ENCODE results near the gene ELF2.
"Not testable (repeated sequence)": the region's sequence is repeated elsewhere in the genome, so short reads cannot be mapped to it uniquely, and the experiment has no call there.

ELF2 gene

DNA sequence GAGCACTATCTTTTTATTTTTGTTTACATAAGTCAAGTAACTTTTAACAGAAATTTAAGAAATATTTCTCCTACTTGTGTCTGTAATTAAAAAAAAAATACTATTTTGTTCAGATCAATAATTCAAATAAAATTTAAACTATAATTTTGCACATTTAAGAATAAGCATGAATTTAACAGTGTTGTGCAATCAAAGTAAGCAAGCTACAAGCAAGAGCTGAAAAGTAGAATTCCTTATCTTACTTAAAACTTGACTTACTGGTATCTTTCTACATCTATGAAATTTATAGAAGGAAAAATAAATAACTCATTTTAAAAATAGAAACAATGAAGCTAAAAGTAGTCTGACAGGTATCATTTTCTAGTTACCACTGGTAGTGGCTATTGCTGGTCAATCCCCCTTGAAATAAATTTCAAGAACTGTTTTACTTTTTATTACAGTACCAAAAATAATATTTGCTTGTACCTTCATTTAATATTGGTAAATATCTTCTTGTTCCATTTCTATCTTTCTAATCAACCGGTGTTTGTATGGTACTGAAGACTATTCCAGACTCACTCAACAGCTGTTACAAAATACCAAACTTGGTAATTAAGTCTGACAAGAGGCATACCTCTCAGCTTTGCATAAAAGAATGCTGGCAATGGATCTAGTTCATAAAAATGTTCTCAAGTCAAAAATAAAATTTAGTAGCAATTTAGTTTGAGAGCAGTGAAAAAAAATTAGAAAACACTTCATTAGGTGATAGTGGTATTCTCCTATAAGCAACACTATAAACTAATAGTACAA, 99.3 kb downstream of the ELF2 start:
- DNase-seq (ENCODE audit: low read depth): no peak

DNA sequence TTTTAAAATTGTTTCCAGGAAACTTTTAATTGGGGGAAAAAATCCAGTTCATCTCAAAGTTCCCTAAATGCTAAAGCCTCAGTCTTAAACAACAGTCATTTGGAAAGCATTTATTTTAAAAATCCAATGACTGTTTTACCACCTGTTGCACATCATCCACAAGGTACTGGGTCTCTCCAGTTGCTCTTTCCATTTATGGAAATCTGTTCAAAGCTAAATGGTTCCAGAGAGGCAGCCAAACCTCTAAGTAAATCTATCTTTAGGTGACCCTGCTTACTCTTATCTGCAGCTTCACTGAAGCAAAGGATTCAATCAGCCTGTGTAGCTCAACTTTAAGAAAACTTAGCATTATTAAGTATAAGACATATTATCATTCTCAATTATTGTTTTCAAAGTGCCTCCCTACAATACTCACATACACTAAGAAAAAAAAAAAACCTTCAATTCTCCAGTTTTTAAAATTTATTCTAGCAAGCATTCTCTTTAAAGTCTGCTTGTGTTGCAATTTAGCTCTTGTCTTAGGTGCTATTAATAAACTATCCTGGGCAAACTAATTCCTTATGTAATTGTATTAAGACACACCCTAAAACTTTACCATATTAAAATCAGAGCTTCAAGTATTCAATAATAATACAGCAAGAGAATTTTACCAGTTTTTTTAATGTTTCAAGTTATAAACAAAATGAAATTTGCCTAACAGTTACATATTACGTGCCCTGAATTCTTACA, 100.8 kb downstream of the ELF2 start:
- no peak for DNase-seq (ENCODE audit: low read depth)

DNA sequence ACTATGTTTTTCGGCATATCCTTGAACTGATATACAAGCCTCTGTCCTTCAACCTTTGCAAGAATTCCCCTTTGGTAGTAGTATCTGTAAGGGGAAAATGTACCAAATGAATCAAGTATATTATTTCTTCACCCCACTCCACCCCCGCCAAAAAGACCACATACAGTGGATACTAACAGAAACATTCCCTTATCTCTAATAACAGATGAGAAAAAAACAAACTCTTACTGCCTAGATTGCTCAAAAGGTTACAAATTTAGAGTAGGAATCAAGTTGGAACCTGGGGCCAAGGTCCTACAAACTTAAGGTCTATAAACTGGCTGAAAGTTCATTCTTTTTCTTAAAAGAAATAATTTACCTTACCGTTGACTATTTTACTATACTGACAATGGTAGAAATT, 116.4 kb downstream of the ELF2 start:
- no peak for DNase-seq (ENCODE audit: low read depth)

DNA sequence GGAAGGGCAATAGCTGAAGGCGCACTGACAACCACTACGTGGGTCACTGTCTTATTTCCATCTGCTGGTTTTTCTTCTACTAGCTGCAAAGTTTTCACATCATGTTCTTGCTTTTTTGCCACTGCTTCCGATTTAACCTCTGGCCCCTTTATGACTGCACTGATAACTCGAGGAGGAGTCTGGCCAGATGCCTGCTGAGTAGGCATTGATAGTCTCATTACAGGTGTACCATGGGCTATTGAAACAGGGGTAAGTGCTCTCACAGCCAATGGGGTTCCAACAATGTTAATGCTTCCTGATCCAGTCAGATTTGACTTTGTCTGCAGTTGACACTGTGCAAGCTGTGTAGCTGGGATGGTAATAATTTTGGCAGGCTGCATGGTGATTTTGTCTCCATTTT, 118.0 kb downstream of the ELF2 start:
- DNase-seq (ENCODE audit: low read depth): not testable (repeated sequence)

DNA sequence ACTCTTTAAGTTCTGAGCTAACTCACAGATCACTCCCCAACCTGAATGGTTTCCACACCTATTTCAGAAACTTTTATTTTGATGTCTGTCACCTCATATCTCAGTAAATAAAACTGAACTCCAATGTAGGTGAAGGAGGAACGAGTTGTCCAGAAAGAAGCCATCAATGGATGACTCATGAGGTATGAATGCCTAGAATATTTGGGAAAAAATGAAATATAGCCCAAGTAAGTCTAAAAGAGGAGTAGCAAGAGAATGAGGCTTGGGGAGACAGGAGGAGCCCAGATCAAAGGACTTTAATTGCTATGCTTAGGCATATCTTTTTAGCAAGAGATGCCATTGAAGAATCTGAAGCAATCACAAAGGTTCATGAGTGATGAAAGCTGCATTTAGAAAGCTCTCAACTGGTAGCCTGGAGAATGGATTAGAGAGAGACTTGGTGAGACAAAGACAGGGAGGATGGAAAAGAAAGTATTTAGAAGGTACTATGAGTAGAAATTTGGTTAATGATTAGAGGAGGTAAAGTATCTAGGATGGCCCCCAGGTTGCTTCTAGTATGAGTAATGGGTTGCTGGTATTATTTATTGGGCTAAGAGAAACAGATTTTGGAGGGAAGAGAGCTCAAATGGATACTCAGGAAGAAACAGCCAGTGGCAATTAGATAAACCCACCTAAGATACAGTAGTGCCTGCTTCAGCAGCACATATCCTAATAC, 122.1 kb downstream of the ELF2 start:
- DNase-seq (ENCODE audit: low read depth): peak; percentile 17

DNA sequence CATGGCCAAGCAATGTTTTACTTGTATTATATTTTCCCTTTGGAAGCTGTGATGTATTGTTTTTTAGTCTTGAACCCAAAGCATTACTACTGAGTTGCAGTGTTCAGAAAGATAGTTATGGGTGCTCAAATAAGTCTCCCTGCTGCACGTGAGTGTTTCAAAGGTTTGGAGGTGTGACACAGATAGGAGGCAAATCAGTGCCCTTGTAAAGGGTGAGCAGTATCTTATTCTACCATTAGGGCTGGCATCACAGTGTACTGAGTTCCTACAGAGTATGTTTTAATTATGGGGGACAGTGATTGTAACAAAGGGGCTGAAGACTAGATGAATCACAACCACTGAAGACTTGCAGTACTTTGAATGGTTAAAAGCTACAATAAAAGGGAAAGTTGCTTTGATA, 123.1 kb downstream of the ELF2 start:
- DNase-seq (ENCODE audit: low read depth): no peak

DNA sequence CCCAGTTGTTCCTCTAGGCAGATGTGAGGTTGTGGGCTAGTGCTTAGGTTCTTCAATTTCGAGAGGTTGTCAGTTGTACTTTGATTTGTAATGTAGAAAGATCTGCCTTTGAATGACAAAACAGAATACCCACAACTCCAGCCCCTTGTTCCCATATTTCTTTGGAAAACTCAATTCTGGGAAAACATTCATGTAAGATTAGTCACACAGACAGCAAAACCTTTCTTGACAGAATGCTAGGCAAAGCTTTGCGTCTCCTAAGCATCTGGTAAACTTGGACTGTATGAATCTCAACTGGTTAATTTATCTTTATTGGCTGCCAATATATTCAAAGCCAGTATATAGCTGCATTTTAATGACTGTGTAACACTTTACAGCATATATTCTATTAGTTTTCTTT, 126.6 kb downstream of the ELF2 start:
- peak; percentile 43 for DNase-seq (ENCODE audit: low read depth)

DNA sequence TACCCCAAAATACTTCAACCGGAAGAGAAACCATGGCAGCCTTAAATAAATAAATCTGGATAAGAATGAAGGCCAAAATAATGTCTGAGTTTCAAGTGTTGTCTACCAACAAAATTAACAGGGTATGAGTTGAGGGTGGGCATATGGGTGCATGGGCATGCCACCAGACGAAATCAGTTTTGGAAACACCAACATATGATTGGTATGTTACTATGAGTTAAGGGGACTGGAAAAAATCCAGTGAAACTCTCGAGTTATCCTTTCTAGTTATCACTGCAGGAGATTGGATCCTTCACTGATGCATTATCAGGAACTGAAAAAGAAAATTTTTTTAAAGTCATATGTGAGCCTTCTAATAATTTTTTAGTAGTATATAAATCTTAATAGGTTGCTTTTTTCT, 129.0 kb downstream of the ELF2 start:
- no peak for DNase-seq (ENCODE audit: low read depth)

DNA sequence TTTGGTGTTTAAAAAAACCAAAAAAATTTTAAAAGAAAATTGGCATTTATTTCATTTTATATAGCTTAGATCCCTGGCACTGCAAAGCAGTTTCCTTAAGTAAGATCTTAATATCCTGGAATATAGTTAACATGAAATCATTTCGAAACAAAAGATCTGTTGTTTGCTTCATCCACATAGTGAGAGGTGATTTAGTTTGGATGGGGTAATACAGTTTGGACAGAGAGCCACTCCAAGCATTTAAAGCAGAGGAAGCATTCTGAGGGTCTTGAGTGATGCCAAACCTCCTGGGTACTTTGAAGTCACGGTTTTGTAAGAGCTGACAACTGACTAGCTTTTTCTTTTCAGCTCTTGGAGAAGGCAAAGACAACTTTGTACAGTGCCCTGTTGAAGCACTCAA, 132.7 kb downstream of the ELF2 start:
- DNase-seq (ENCODE audit: low read depth): peak; percentile 27

DNA sequence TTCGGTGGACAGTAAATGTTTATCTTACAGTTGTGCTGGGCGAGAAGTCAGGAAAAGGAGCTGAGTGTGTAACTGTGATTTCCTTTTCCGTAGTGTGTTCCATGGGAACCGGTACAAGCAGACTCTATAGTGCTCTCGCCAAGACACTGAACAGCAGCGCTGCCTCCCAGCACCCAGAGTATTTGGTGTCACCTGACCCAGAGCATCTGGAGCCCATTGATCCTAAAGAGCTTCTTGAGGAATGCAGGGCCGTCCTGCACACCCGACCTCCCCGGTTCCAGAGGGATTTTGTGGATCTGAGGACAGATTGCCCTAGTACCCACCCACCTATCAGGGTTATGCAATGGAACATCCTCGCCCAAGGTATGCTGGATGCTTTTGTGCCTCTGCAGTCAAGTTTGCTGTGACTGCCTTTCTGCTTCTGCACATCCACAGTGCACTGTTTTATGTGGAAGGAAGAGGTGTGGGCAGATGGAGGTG, 134.0 kb downstream of the ELF2 start:
- peak; percentile 7 for DNase-seq (ENCODE audit: low read depth)

DNA sequence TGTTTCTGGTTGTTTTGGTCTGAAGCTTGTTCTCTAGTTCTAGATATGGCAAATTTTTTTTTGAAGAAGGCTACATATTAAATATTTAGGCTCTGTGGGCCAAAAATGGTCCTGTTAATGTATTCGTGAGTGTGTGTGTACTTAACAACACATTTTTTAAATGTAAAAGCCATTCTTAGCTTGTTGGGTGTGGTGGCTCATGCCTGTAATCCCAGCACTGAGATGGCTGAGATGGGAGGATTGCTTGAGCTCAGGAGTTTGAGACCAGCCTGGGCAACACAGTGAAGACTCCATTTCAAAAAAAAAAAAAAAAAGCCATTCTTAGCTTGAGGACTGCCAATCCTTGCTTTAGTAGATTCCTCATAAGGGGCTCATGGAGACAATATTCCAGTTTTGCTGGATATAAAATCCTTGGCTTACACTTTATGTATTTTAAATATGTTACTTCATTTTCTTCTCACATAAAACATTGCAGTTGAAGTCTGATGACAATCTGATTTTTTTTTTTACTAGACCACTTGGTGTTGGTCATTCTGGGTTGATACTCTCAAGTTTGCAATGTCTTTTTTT, 138.1 kb downstream of the ELF2 start:
- DNase-seq (ENCODE audit: low read depth): no peak

DNA sequence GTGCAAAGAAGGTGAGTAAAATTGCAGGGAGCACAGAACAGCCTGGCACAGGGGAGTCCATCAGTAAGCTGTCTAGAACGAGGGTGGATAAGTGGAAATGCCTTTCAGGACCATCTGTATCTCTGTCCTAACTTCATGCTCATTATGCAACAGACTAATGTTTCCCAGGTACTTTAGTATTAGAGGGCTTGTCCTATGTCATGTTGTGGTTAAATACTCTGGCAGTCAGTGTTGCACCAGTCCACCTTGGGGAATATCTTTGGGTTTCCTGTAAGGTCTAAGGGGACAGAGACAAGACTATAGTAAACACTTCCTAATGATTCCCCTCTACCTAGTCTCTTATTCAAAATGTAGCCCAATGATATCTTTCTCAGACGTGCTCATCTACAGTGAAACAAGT, 140.1 kb downstream of the ELF2 start:
- DNase-seq (ENCODE audit: low read depth): no peak

DNA sequence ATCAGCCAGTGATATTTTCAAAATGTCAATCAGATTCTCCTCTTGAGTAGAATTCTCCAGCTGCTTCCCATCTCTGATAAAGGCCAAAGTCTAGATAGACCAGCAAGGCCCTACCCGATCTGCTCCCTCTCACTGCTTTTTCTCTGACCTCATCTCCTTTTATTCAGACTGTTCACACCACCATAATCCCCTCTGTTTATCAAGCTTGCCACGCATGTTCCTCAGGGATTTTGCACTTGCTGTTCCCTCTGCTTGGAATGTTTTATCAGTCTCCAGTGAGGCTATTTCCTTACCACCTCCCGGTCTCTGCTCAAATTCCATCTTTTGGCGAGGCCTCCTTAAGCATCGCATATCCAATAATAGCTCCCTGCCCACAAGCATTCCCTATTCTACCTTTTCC, 141.4 kb downstream of the ELF2 start:
- DNase-seq (ENCODE audit: low read depth): peak; percentile 16

DNA sequence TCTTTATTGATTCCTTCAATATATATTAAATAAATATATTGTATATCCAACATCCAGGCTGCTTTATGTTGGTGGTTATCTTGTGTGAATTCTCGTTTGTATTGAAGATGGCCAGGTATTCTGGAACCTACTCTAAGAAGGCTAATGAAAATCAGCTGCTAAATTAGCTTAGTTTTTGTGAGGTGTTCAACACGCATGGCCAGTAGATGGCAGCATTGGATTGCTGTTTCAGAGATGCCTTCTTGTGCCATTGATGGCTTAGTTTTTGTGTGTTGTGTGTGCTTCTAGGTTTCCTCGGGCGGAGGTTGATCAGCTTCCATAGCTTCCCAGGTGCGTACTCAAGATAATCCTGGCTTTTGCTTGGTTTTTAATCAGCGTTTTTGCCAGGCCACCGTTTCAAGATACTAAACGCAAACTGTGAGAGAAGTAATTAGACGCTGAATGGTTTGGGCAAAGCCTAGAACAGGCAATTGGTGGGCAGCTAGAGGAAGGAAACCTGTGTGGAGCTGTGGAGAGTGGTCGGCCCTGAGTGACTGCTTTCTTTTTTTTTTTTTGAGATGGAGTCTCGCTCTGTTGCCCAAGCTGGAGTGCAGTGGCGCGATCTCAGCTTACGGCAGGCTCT, 146.3 kb downstream of the ELF2 start:
- peak; percentile 82 for DNase-seq (ENCODE audit: low read depth)

DNA sequence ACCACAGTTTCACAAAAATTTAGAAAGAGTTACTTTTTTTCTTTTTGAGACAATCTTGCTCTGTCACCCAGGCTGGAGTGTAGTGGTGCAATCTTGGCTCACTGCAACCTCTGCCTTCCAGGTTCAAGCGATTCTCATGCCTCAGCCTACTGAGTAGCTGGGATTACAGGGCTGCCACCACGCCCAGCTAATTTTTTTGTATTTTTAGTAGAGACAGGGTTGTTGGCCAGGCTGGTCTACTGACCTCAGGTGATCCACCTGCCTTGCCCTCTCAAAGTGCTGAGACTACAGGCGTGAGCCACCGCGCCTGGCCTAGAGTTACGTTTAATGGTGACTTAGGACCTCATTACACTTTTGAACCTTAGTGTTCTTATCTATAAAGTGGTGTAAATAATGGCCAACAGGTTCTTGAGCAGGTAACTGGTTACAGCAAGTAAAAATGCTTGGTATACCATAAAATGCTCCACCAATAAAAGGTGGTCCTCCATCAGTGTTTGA, 147.1 kb downstream of the ELF2 start:
- not testable (repeated sequence) for DNase-seq (ENCODE audit: low read depth)

DNA sequence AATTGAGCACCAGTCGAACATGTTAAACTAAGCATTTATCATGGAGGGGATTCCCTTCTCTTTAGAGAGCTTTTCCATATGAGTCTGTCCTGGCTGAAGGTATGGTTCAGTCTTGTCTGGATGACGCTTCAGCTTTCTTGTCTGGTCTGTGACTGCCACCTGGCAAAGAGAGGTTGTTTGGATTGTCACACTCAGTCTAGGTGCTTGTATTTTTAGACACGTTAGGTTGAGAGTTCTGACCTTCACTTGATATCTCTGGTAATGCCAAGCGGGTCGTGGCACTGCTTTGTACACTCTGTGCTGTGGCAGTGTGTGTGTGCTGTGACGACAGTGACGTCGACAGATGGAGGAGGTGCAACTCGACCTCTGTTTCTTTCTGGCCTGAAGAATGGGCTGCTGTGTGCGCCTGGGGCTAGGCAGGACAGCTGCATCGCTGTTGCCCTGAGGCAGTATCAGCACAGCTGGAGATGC, 148.8 kb downstream of the ELF2 start:
- DNase-seq (ENCODE audit: low read depth): no peak

DNA sequence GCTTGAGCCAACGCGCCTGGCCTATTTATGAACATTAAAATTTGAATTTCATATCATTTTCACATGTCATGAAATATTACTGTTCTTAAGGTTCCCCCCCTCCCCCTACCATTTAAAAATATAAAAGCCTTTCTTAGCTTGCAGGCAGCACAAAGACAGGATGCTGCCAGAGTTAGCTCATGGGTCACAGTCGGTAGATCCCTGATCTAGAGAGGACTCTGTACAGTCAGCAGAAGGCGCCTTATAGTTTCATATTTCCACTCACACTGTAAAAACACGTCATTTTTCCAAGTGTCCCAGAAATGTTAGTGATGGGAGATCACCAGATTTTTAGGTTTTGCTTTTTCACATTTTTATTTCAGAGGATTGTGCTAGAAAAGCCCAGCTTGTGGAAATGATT, 149.2 kb downstream of the ELF2 start:
- DNase-seq (ENCODE audit: low read depth): no peak

DNA sequence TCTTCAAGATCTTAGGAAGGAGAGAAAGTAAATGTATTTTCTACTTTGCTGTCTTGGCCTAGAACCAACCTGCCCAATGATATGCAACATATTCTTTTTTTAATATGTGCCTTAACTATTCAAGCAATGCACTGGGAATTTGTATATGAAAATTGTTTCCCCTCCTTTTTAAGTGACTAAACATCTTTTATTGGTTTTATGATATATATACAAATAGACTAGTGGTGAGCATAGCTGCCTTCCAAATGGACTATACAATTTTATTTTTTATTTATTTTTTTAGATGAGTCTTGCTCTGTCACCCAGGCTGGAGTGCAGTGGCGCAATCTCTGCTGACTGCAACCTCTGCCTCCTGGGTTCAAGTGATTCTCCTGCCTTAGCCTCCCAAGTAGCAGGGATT, 151.2 kb downstream of the ELF2 start:
- DNase-seq (ENCODE audit: low read depth): no peak

DNA sequence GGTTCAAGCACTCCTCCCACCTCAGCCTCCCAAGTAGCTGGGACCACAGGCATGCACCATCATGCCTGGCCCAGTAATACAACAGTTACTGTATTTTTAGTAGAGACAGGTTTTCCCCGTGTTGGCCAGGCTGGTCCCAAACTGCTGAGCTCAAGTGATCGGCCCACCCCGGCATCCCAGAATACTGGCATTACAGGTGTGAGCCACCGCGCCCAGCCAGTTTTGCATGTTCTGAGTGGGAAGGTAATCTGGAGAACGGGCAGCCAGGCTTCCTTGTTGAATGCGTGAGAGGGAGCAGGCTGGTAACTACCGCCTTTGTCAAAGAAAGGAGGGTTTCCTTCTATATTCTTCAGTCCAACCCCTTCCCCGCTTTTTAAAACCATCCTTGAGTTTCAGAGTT, 152.3 kb downstream of the ELF2 start:
- no peak for DNase-seq (ENCODE audit: low read depth)

DNA sequence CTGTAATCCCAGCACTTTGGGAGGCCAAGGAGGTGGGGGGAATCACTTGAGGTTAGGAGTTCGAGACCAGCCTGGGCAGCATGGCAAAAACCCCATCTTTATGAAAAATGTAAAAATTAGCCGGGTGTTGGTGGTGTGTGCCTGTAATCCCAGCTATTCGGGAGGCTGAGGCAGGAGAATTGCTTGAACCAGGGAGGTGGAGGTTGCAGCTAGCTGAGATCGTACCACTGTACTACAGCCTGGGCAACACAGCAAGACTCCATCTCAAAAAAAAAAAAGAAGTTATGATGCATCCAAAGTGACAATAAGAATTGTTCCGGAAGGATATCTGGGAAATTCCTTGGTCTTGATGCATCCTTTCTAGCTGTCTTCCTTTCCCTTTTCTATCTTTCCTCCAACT, 154.2 kb downstream of the ELF2 start:
- no peak for DNase-seq (ENCODE audit: low read depth)

DNA sequence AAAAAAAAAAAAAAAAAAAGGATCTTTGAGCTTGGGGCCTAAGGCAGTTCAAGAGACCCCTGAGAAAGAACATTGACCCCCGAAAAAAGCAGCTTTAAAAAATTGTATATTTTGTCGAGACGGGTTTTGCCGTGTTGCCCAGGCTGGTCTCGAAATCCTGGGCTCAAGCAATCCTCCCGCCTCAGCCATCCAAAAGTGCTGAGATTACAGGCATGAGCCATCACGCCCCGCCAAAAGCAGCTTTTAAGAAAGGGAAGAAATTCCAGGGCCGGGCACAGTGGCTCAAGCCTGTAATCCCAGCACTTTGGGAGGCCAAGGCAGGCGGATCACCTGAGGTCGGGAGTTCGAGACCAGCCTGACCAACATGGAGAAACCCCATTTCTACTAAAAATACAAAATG, 155.9 kb downstream of the ELF2 start:
- not testable (repeated sequence) for DNase-seq (ENCODE audit: low read depth)

DNA sequence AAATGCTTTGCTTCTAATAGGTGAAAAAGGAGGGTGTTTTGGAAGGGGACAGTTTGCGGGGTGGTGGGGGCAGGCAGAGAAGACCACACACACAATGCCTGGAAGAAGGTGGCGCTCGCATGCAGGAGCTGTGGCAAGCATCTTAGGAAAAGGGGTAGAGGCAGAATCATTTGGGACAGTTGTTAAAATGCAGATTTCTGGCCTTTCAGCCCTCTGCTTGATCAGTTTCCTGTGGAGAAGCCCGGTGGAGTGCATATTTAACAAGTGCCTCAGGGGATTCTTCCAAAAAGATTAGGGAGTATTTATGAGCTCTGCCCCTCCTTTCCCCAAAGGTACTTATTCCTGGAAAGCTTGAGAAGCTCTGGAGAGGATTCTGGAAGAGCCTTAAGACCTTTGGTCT, 156.6 kb downstream of the ELF2 start:
- DNase-seq (ENCODE audit: low read depth): no peak

Measured in amniotic epithelial cell (primary cell).